ENCODE results near the gene KRT3. TPM values are rescaled to one million over a fixed set of nuclear protein-coding genes. Genes with fewer than 3 reads are reported as not detected.

The KRT3 gene
- total RNA-seq, 2 experiments from 2014 or later = not detected

DNA sequence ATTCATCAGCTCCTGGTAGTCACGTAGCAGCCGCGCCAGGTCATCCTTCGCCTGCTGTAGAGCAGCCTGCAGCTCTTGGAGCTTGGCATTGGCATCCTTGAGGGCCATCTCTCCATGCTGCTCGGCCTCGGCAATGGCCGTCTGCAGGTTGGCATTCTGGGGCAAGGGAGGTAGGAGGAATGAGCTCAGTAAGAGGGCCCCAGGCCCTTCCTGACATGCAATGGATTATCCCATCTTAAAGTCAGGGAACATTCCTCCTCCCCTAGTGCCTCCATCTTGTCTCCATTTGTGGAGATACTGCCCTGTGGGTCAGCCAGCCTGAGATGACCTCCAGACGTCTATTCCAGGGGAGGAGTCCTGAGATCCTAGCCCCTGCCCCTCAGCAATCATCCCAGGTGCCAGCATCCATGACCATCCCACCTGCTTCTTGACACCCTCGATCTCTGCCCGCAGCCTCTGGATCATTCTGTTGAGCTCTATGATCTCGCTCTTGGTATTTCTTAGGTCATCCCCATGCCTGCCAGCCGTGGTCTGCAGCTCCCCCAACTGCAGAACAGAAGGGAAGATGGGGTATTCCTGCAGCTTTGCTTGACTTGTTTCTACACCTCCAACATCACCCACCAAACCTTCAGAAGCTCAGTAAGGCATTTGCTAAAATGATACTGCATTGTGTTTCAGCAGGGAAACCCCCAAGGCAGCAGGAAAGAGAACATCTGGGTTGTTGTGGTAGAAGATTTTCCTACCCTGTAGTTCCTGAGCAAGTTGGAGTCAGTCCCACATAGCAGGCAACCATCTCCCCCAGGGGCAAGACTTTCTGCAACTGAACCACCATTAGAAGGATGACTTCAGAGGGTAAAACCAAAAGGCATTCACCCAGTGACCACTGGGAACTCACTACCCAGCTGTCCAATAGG is 4.4 kb downstream of the KRT3 start:
- Mint-ChIP-seq H3K27me3 (ENCODE audit: low read depth) (peaks cover 33% of the 10 kb centered on the region), H3K4me1 (ENCODE audit: low read depth) (peaks cover 18% of the 10 kb centered on the region), H3K36me3 (ENCODE audit: low read depth) (no peaks in the 10 kb centered on the region), H3K4me3 (no peak overlapping the region), H3K9me3 (ENCODE audit: insufficient read depth) (no peaks in the 10 kb centered on the region), H3K27ac (no peak overlapping the region)
- ChIA-PET CTCF (interaction anchor here (0.6 to 1.7 kb wide), 4 partner anchors 79 to 284 kb away, joined by 3 to 7 read pairs (median 4); no protein-coding TSS in a partner anchor), POLR2A (interaction anchor here (0.8 kb wide), 1 partner anchor 169 kb away, joined by 3 read pairs; no protein-coding TSS in a partner anchor)
- DNase-seq (no peak), ATAC-seq (no peak)

- ATAC-seq = no peak
- H3K27me3 Mint-ChIP-seq (ENCODE audit: low read depth) = peaks cover 33% of the 10 kb centered on the region
- DNase-seq = no peak
- H3K36me3 Mint-ChIP-seq (ENCODE audit: low read depth) = no peaks in the 10 kb centered on the region
- peaks cover 18% of the 10 kb centered on the region for H3K4me1 Mint-ChIP-seq (ENCODE audit: low read depth)
- CTCF ChIA-PET = interaction anchor here (0.6 to 1.7 kb wide), 4 partner anchors 80 to 283 kb away, joined by 3 to 7 read pairs (median 4); no protein-coding TSS in a partner anchor
- H3K27ac Mint-ChIP-seq = no peak overlapping the region
- H3K4me3 Mint-ChIP-seq = no peak overlapping the region
- POLR2A ChIA-PET = no interaction called here
- no peaks in the 10 kb centered on the region for H3K9me3 Mint-ChIP-seq (ENCODE audit: insufficient read depth)
Observed at GRCh38 chr12:52790427-52791270, 5.3 kb downstream of the KRT3 start.

- POLR2A ChIA-PET = no interaction called here
- Mint-ChIP-seq H3K9me3 (ENCODE audit: insufficient read depth) (no peaks in the 10 kb centered on the region), H3K4me3 (no peak overlapping the region), H3K27me3 (ENCODE audit: low read depth) (peaks cover 38% of the 10 kb centered on the region), H3K36me3 (ENCODE audit: low read depth) (no peaks in the 10 kb centered on the region), H3K27ac (no peak overlapping the region), H3K4me1 (ENCODE audit: low read depth) (peaks cover 17% of the 10 kb centered on the region)
- CTCF ChIA-PET = interaction anchor here (1.3 to 1.7 kb wide), 2 partner anchors 90 to 206 kb away, joined by 4 to 7 read pairs; no protein-coding TSS in a partner anchor
- no peak for DNase-seq
- peak; percentile 27 for ATAC-seq
Observed at GRCh38 chr12:52789637-52790426, 6.1 kb downstream of the KRT3 start.

DNA sequence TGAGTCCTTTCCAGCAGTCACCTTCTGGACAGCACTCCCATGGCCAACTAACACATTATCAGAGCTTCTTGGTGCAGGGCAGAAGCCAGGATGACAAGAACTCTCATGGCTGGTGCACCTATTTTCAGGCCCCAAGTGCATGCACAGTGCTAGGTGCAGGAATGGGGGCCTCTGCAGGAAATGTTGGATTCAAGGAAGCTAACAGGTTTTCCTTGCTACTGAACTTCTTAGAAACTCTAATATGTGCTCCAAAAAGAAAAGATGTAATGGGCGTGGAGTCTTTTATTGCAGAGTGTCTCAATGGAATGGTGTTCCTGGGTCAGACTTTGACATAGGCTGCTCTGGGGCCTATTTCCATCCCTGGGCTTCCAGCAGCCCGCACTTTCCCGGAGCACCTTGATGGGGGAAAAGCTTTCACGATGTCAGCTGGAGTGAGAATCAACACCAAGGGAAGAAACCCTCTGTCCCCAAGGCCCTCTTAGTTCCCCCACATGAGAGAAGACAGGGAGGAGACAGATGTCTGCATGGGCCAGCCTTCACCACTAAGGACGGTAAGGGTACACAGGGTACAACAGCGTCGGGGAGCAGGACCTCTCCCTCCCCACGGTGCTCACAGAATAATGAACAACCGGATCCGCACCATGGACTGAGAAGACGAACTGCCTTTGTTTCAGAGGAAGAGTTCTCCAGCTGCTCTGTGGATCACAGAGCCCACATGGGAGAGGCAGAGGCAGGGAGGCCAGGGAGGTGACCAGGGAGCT is 6.9 kb downstream of the KRT3 start:
- no peaks in the 10 kb centered on the region for H3K36me3 Mint-ChIP-seq (ENCODE audit: low read depth)
- CTCF ChIA-PET = no interaction called here

GRCh38 chr12:52788192-52788875 is 7.6 kb downstream of the KRT3 start:
- Mint-ChIP-seq H3K36me3 (ENCODE audit: low read depth) (no peaks in the 10 kb centered on the region), H3K4me3 (no peak overlapping the region), H3K9me3 (ENCODE audit: insufficient read depth) (no peaks in the 10 kb centered on the region), H3K27ac (no peak overlapping the region), H3K27me3 (ENCODE audit: low read depth) (peaks cover 44% of the 10 kb centered on the region), H3K4me1 (ENCODE audit: low read depth) (peaks cover 7% of the 10 kb centered on the region)
- CTCF ChIA-PET = interaction anchor here (1.3 kb wide), 1 partner anchor 97 kb away, joined by 3 read pairs; no protein-coding TSS in a partner anchor
- DNase-seq (no peak), ATAC-seq (no peak)
- POLR2A ChIA-PET = interaction anchor here (0.6 kb wide), 1 partner anchor 577 kb away, joined by 3 read pairs; no protein-coding TSS in a partner anchor

More for the DNA sequence above, 6.9 kb downstream of the KRT3 start:
- DNase-seq = no peak
- ATAC-seq = no peak
- H3K27ac Mint-ChIP-seq = no peak overlapping the region
- H3K4me3 Mint-ChIP-seq = no peak overlapping the region
- no peaks in the 10 kb centered on the region for H3K9me3 Mint-ChIP-seq (ENCODE audit: insufficient read depth)
- POLR2A ChIA-PET = no interaction called here
- peaks cover 40% of the 10 kb centered on the region for H3K27me3 Mint-ChIP-seq (ENCODE audit: low read depth)
- peaks cover 11% of the 10 kb centered on the region for H3K4me1 Mint-ChIP-seq (ENCODE audit: low read depth)

DNA sequence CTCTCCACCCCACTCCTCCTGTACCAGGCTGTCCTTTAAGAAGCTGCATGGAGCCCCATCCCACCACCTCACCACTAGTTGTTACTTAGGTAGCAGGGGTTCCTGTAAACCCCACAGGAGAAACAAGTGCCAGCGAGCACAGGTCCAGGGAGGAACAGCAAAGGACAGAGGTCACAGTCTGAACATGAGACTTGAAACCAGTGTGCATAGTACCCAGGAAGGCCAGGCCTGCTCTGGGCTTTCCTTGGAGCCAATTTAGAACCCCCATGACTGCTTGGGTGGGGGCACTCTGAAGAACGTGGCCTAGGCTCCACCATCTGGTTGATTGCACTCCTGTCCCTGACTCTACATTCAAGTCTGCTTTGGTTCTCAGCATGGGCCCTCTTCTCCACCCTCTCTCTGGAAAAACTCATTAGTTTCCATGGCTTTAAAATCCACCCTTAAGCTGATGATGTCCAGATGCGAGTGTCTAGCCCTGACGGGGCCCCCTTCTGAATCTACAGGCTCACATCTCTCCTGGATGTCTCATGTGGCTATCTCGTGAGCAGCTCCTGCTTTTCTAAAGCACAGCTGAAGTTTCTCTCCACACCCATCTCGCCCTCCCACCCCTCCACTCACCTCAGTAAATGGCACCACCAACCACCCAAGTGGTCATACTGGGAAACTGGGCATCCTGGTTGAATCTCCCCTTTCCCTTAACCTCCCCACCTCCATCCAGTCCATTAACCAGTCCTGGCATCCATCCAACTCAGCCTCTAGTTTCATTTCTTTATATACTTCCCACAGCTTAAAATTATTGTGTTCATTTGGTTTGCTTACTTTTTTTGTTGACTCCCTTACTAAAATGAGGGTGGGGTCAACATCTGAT is 8.4 kb downstream of the KRT3 start:
- H3K9me3 Mint-ChIP-seq (ENCODE audit: insufficient read depth) = no peaks in the 10 kb centered on the region
- peaks cover 41% of the 10 kb centered on the region for H3K27me3 Mint-ChIP-seq (ENCODE audit: low read depth)
- ATAC-seq = no peak
- no peak overlapping the region for H3K27ac Mint-ChIP-seq
- DNase-seq = no peak
- POLR2A ChIA-PET = interaction anchor here (0.6 kb wide), 1 partner anchor 578 kb away, joined by 3 read pairs; no protein-coding TSS in a partner anchor
- CTCF ChIA-PET = interaction anchor here (1.3 kb wide), 1 partner anchor 98 kb away, joined by 3 read pairs; no protein-coding TSS in a partner anchor
- no peak overlapping the region for H3K4me3 Mint-ChIP-seq
- peaks cover 7% of the 10 kb centered on the region for H3K4me1 Mint-ChIP-seq (ENCODE audit: low read depth)
- H3K36me3 Mint-ChIP-seq (ENCODE audit: low read depth) = no peaks in the 10 kb centered on the region

DNA sequence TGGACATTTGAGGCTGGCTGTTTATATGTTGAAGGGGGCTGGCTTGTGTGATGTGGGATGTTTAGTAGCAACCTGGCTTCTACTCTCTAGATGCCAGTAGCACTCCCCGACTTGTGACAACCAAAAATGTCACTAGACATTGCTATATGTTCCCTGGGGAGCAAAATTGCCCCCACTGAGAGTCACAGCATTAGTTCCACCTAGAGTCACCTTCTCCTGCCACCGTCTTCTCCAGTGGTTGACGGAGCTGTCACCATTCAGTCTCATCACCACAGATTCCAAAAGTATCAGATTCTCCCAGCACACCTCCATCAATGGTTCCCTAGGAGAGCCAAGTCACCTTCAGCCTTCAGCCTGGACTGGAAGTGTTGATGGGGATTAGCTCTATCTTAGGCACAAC is 11.0 kb downstream of the KRT3 start:
- H3K4me1 Mint-ChIP-seq (ENCODE audit: low read depth) = no peaks in the 10 kb centered on the region
- no peak for ATAC-seq
- H3K27ac Mint-ChIP-seq = no peak overlapping the region
- no peaks in the 10 kb centered on the region for H3K36me3 Mint-ChIP-seq (ENCODE audit: low read depth)
- DNase-seq = no peak
- H3K9me3 Mint-ChIP-seq (ENCODE audit: insufficient read depth) = no peaks in the 10 kb centered on the region
- CTCF ChIA-PET = no interaction called here
- peaks cover 32% of the 10 kb centered on the region for H3K27me3 Mint-ChIP-seq (ENCODE audit: low read depth)
- H3K4me3 Mint-ChIP-seq = no peak overlapping the region
- POLR2A ChIA-PET = no interaction called here

GRCh38 chr12:52783563-52784316 is 12.2 kb downstream of the KRT3 start:
- peaks cover 25% of the 10 kb centered on the region for H3K27me3 Mint-ChIP-seq (ENCODE audit: low read depth)
- H3K27ac Mint-ChIP-seq = no peak overlapping the region
- no peak overlapping the region for H3K4me3 Mint-ChIP-seq
- ChIA-PET CTCF (no interaction called here), POLR2A (no interaction called here)
- no peaks in the 10 kb centered on the region for H3K36me3 Mint-ChIP-seq (ENCODE audit: low read depth)
- ATAC-seq (no peak), DNase-seq (no peak)
- H3K4me1 Mint-ChIP-seq (ENCODE audit: low read depth) = no peaks in the 10 kb centered on the region
- H3K9me3 Mint-ChIP-seq (ENCODE audit: insufficient read depth) = no peaks in the 10 kb centered on the region

- peaks cover 20% of the 10 kb centered on the region for H3K27me3 Mint-ChIP-seq (ENCODE audit: low read depth)
- no peak overlapping the region for H3K4me3 Mint-ChIP-seq
- no peaks in the 10 kb centered on the region for H3K36me3 Mint-ChIP-seq (ENCODE audit: low read depth)
- no peak overlapping the region for H3K27ac Mint-ChIP-seq
- ChIA-PET CTCF (no interaction called here), POLR2A (no interaction called here)
- no peak for ATAC-seq
- no peaks in the 10 kb centered on the region for H3K4me1 Mint-ChIP-seq (ENCODE audit: low read depth)
- DNase-seq = no peak
- H3K9me3 Mint-ChIP-seq (ENCODE audit: insufficient read depth) = no peaks in the 10 kb centered on the region
Observed at GRCh38 chr12:52782502-52782901, 13.4 kb downstream of the KRT3 start.

Measured in activated CD8-positive, alpha-beta T cell treated with anti-CD3 and anti-CD28 coated beads, Interleukin-2, amount 10 ng/mL, durations not matched to agents 7 days and 5 days (primary cell).